HG03139 (cell line): Measurements from ENCODE around the gene CCDC93.

Experiments
- ATAC-seq: cut with Tn5 transposase; IDR thresholded peaks from one replicate; pipeline ENCODE4 v1.9.1; 2021; ENCODE audit not compliant: unreplicated experiment

CCDC93 gene

DNA sequence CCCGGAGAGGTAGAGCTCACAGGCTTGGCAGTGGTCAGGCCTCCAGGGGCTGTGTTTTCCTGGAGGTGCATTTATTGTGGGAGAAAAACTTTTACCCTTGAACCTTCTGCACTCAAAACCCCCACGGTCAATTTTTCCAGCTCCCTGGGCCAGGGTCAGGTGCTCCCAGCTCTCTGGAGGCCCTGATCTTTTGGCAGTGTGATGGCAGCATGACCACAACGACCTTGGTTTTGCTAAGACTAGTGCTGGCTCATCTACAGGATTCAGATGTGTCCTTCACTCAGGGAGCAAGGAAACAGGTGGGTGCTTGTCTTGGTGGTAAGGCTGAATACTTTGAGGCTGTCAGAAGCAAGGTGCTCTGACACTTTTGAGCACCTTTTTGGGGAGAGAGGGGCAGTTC is 92.3 kb downstream of the CCDC93 start:
- ATAC-seq, result no peak

DNA sequence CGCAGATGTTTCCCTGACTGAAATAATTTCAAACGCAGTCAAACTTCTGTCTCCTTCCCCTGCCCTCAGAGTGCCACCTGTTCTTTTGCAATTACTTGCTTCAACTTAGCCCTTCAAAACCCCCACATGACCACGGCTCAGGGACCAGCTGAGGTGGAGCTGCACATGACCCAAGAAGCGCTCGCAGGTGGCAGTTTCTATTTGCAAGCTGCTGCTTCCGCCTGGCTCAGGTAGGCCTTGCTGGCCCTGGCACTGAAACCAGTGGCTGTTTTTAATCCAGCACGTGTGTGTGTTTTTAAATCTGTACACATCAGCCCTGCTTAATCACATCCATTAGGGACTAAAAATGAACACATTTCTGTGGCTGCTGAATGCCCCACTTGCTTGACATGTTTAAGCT is 95.3 kb downstream of the CCDC93 start:
- ATAC-seq, result no peak

DNA sequence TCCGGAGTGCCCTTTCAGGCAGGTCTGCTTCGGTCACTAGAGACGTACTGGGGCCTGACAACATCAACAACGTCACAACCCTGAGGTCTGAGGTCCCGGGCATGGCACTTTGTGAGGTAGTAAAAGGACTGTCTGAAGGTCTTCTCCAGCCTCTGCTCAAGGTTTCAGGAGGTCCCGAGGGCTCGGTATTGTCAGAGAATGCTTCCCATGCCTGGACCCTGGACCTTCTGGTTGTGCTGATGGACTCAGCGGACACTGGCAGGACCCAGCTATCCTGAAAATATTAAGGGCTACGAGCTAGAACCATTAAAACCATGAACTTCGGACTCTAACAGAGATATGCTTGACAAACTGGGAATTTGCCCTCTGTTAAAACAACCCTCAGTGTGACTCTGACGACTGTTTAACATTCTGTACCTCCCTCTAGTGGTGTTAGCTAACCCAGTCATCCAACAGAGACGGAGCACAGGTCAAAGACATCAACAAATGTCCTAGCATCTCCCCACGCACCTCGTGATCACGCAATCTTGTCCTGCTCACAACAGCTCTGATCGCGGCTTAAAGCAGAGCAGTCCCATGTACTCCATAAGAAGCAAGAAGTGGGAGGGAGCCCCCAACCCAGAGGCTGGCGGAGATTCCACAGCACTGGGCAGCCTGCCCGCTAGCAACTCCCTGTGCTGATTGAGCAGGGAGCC is 96.5 kb downstream of the CCDC93 start:
- ATAC-seq, result no peak

DNA sequence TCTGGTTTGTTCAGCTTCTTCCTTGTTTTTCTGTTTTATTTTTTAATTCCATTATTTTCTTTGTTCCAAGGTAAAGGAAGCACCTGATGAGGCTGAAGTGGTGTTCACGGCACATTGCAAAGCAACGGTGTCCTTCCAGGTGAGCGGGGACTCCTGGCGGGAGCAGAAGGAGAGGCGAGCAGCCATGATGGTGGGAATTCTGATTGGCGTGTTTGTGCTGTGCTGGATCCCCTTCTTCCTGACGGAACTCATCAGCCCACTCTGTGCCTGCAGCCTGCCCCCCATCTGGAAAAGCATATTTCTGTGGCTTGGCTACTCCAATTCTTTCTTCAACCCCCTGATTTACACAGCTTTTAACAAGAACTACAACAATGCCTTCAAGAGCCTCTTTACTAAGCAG is 110.9 kb downstream of the CCDC93 start:
- ATAC-seq, result no peak

DNA sequence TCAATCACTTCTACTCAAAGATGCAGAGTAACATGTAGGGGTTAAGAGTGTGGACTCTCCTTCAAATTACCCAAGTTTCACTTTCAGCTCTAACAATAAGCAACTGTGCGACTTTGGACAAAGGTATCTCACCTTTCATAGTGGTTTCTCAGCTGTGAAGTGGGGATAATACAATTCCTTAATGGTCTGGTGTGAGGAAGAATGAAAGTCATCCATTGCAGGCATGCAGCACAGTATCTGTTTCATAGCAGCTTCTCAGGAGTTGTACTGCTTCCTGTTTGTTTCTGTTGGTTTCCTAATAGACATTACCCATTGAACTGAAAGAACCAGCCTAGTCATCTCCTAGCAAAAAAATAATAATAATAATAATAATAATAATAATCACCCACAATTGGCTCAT is 125.0 kb downstream of the CCDC93 start:
- ATAC-seq, result no peak

DNA sequence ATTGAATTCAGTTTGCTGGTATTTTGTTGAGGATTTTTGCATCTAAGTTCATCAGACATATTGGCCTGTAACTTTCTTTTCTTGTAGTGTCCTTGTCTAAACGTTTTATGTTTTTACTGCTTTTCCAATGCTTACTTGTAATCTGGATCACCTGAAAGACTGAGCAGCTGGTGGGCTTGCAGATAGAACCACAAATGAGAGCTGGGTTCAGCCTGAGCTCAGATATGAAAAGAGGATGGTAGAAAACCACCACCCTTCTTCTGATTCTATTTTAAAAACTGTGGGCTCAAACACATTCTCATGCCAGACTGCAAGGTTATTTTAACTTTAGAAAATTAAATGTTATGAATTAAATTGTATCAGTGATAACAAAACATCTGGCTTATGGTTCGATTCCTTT is 128.6 kb downstream of the CCDC93 start:
- no peak for ATAC-seq

DNA sequence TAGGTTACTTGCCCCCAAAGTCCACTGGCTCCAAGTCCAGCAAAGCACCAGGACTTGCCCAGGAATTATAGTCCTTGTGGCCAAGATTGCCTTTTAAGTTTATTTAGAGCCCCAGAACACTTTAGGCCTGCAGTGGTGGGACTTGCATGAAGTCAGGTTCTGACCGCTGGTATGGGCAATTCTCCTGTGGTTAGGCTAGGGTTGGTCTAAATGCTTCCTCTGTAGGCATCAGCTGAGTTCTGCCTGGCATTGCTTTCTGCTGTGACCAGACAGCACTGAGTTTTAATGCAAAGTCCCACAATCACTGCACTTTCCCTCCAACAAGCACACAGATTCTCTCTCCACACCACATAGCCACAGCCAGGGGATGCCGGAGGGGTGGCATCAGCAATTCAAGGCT is 134.9 kb downstream of the CCDC93 start:
- no peak for ATAC-seq

DNA sequence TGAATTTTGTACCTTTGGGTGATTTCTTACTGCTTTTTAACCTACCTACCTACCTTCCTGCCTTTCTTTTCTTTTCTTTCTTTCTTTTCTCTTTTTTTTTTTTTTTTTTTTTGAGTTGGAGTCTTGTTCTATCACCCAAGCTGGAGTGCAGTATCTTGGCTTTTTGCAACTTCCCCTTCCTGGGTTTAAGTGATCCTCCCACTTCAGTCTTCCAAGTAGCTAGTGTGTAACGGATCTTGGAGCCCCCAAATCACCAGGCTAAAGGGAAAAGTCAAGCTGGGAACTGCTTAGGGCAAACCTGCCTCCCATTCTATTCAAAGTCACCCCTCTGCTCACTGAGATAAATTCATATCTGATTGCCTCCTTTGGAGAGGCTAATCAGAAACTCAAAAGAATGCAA is 138.1 kb downstream of the CCDC93 start:
- no peak for ATAC-seq
